NCI-H2029 (cell line): ENCODE results near the gene XRCC3.
"Not testable (repeated sequence)": the region's sequence is repeated elsewhere in the genome, so short reads cannot be mapped to it uniquely, and the experiment has no call there.

Experiments
- DNase-seq: peaks from one replicate; lab custom pipeline; 2025; lab: John Stamatoyannopoulos, UW

The XRCC3 gene

DNA sequence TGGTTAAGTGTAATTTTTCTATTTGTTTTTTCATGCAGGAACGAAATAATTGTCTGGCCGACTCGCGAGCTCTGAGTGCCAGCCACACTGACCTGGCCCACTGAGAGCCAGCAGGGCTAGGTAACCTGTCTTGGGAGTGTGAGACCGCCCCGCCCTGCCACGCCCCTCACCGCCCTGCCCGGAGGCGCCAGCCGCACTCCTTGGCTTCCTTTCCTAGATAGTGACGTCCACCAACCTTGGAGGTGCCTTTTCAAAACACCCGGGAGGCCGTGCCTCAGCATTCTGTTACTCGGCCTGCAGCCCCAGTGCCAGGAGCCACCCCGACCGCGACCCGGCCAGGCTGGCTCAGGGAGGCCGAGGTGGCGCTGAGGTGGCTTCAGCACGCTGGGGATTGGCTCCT is 21.7 kb downstream of the XRCC3 start:
- no peak for DNase-seq

DNA sequence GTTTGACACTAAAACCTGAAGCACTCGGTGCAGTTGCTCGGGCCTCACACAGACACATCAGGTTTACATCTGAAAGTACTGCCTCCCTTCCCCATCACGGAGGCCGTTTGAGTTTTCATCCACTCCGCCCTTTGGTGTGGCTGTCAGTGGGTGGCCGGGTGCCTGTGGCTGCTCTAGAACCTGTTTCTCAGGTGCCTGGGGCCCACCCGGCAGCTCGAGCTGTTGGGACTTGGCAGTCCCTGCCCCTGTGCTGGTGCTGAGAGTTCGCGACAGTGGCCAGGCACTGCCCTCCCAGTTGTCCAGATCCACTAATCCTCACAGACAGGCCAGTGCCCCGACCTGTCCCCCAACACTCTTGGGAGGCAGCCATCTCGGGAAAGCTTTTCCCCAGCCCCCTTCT is 22.4 kb downstream of the XRCC3 start:
- no peak for DNase-seq

DNA sequence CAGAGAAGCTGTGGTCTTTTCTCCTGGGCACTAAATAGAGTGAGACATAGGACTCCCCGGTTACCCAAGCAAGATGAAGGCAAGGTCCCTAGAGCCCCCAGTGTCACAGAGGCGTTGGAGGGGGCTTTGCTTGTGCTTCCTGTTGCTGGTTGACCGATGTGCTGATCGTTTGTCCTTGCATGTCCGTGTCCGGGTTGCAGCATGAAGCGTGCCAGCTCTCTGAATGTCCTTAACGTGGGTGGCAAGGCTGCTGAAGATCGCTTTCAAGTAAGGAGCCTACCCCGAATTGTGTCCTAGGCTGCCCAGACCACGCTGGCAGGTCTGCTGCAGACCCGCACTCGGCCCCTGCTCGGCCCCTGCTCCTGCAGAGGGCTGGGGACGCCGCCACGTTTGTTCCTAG is 23.1 kb downstream of the XRCC3 start:
- no peak for DNase-seq

DNA sequence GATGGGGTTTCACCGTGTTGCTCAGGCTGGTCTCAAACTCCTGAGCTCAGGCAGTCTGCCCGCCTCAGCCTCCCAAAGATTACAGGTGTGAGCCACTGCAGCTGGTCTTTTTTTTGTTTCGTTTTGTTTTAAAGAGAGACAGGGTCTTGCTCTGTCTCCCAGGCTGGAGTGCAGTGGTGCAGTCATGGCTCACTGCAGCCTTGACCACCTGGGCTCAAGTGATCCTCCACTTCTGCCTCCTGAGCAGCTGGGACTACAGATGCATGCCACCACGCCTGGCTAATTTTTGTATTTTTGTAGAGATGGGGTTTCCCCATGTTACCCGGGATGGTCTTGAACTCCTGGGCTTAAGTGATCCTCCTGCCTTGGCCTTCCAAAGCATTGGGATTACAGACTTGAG is 23.6 kb downstream of the XRCC3 start:
- not testable (repeated sequence) for DNase-seq

DNA sequence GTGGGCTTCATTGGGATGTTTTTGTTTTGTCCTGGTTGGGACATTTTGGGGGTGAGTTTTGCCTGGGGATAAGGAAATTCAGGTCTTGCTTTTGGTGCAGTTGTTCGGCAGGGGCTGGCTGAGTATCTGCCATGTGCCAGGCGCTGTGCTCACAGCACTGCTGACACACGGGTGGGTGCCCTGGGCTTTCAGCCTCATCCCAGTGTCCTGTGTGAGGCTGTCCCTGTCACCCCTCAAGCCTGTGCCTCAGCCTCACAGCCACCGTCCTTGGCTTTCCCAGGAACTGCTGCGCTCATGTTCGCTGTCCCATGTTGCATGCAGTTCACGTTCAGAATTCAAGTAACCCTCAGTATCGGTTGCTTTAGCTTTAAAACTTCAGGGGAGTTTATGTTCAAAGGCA is 24.9 kb downstream of the XRCC3 start:
- no peak for DNase-seq

DNA sequence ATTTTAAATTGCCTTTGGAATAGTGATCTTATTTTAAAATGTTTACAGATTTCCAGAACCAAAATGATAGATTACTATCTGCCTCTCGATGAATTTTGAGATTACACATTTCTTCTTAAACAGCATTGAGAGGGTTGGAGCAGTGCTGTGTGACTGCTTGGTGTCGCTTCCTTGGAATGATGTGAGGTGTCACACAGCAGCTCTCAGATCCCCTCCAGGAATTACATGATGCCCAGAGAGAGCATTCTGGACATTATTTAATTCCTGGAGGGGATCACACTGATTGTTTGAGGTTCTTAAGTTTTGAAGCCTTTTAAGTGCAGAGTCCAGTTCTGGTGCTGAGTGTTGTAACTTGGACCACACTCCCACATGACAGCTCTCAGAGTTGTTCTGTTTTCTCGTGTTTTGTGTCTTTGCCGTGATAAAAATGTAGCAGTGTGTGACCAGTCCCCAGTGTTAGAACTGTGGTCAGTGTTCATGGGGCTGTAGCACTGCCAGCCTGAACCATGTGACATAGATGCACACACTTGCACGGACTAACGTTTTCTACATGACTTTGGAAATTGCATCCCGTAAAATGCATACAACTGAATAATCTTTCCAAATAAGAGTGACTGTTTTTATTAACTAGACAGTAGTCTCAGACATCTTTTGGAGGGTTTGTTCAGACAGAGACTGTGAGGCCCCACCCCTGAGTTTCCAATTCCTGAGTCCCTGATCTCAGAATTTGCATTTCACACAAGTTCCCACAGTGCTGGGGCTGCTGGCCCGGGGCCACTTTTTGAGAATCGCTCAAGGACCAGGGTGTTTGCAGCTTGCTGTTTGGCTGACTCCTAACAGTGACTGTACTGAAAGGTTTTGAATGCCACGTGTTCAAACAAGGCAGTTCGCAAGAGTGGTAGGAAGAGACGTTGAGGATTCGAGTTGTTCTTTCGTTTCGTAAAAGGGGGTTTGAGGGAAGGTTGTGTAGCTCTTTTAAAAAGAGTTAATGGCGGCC is 26.0 kb downstream of the XRCC3 start:
- DNase-seq: no peak

DNA sequence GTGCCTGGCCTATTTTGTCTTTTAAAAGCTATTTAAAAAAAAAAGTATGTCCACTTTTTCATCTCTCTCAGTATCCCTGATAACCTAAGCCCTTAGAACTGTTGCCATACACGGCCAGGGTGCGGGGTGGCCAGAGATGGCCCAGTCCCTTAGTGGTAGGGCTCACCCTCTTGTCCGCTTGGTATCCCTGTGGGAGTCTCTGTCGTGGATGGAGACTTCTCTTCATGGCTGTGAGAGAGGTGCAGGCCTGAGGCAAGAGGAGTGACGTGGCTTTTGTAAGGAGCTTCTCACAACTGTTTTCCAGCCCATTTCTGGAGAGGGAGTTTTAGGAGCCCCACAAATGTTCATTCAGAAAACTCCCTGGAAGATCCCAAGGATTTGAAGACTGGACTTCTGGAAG is 26.8 kb downstream of the XRCC3 start:
- DNase-seq: no peak

DNA sequence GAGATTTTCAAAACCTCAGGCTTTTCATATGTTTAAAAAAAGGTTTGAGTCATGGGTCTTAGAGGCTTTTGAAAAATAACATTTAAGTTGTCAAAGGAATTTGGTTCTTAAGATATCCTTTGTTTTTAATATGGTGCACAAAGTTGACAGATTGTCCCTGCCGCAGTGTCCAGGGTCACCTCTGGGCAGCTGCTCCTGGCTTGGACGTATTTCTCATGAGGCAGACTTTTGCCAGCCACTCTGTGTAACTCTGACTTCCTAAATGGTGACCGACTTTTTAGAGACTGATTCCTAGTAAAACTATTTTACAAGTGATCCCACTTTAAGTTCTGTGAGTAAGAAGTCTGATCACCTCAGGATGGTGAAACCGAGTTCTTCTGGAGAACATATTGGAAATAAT is 27.5 kb downstream of the XRCC3 start:
- DNase-seq: no peak

DNA sequence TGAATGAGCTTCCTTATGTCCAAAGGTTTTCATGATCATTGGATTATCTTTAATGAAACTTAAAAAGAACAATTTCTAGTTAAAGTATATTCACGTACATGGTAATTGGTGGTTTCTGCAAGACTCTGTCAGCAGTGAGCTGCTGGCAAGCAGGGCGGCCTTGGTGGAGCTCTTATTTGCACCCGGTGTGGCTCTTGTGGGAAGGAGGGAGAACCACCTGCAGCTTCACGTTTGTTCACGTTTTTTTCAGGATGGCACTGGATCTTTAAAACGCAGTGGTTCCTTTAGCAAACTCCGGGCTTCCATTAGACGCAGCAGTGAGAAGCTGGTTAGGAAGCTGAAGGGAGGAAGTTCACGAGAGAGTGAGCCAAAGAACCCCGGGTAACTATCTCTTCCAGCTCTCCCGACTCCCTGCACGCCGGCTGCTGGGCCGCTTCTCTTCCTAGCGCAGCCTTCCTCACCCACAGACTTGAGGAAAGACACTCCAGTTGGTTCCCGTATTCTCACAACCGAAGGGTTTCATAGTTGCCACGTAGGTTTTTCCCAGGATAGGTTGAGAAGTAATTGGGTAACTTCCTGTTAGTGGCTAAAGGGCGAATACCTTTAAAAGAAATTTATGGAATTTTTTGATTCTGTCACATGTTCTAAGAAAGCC is 28.3 kb downstream of the XRCC3 start:
- no peak for DNase-seq

DNA sequence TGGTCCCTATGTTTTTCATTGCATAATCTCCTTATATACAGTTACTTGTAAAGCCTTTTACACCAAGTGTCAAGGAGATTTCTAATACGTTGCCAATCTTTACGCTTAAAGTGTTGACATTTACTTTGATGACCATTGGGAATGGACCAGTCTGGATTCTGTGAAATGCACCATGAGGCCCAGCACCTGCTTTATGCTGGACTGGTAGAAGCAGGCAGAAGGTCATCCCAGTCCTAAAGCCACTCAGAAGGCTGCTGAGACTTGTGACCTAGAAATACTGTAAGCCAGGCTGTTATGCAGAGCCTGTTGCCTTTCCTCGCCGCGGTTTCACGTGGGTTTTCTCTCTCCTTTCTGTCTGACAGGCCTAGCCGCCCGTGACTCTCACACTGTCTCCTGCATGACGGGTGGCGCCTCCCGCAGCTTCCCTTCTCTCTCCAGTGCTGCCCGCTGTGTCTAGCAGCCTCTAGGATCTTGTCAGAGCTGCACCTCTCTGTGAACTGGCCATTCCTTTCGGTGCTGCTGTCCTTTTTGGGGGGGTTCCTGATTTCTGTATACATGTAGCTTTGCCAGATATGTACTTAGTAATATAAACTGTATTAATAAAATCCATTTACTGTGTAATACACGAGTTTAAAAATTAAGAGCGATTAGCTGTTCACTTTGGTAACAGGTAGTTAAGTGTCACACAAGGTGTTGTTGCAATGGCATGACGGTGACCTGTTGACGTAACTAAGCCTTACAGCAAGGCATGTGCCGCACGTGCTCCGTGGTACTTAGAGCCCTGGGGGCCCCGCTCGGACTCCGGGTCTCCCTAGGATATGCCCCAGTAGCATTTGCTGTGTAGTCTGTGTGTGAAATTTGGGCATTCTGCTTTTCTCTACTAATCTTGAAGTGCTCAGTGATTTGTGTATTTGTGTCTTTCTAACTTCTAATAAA is 29.7 kb downstream of the XRCC3 start:
- DNase-seq: no peak

DNA sequence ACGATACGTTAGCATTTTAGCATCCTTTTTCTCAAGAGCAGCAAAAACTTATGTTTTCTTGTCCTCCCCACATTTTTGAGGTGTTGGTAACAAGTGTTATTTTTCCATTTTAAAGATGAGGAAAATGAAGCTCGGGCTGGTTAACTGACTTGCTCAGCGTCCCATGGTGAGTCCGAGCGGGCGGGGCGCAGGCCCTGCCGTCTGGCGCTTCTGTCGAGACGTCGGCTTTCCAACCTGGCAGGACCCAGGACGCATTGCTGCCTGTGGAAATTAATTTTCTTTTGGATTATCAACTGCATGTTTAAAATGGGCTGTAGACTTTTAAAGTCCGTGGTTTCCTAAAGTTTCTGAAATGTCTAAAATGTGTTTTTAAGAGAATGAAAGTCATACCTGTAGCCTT is 30.4 kb downstream of the XRCC3 start:
- no peak for DNase-seq

DNA sequence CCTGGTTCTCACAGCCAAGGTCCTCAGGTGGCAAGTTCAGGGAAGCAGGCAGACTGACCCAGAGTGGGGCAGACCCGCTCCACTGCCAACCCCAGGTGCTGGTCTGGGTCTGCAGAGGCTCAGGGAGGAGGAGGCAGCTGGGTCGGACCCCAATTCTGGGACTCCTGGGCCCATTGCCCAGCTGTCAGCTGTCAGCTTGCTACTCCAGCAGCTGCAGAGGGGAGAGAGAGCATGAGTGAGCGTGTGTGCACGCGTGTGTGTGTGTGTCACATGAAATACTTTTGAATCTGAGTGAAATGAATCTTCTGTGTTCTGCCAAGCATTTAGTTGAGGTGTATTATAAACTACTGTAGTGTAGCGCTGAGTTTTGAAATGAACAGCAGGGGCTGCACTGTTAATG is 30.8 kb downstream of the XRCC3 start:
- DNase-seq: no peak

DNA sequence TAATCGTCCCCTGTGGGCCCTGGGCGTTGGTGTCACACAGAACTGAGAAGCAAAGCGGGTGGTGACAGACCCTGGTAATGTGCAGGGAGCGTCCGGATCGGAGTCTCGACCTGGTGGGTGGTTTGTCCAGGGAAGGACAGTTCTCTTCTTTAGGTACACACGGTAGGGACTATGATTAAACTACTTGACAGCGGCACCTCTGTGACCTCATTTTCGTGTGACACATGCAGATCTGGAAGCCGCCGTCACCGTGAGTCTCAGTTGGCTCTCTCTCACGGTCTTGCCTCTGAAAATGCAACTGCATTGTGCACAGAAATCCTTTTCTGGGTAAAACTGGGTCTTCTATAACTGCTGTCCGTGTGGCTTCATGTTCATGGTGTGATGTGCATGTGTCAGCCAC is 32.1 kb downstream of the XRCC3 start:
- no peak for DNase-seq

DNA sequence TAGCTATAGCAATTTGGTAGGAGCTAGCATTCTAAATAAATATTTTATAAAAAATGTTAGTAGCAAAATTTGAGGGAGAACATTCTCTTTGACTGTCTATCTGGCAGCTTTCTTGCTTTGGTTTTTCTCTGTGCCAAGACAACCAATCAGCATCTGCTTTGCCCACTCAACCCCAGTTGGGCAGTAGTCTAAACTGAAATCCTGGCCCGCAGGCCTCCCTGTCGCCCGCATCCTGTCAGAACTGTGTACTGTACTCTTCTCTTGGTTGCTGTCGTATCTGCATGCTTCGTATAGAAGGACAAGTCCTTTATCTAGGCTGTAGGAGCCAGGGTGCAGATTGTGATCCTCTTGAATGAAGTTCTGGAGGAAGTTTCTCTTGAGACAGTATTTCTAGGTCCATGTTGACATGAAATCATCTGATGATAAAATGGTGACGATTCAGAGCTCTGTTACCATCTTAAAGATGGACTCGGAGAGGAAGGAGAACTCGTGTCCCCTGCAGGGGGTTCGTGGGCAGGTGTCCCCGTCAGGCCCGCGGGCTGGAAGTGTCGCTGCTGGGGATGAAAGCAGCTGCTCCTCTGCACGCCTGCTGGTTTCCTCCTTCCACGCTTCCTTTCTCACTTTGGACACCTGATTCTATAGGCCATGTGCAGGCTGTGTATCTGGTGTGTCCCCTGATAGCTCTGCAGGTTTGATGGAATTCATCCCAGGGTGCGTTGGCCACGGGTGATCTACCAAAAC is 34.6 kb downstream of the XRCC3 start:
- no peak for DNase-seq

DNA sequence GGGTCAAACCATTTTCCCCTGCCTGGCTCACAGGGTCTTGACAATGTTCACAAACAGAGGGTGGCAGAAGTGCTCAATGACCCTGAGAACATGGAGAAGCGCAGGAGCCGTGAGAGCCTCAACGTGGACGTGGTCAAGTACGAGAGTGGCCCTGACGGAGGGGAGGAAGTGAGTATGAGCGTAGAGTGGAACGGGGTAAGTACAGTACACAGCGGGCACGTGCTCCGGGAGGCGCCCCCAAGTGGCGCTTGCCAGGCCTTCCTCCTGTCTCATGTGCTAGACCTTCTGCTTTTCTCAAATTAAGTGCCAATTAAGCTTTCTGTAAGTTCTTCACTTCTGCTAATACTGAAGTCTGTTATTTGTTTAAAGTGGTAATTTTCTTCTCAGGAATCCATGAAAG is 35.9 kb downstream of the XRCC3 start:
- no peak for DNase-seq

DNA sequence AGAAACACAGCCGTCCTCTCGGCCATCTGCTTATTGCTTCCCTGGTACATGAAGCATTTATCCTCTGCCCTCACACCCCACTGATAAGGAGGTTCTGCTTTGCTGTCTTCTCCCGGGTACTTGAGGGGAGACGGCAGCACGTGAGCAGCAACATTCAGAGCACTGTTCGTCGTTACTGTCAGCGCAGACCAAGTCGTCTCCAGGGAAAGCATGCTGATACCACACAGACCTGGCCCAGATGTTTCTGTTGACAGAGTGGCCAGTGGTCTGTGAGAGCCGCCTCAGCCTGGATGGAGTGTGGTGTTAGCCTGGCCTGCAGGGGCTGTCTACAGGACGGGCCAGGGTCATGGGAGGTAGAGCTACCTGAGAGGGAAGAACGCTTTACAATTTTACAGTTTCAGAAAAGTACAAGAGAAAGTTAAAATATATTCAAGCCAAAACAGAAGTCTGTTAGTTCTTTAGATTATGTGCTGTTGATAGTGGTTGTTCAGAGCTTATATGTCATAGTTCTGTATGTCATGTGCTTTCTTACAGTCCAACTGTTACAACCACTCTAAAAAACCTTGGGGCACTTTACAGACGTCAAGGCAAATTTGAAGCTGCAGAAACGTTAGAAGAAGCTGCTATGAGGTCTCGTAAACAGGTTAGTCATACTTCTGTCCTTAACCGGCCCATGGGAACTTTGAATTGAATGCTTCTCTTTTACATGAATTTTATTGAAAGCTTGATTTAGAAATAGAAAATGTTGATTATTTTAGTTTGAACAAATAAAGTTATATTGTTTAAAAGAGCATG is 38.2 kb downstream of the XRCC3 start:
- DNase-seq: no peak

DNA sequence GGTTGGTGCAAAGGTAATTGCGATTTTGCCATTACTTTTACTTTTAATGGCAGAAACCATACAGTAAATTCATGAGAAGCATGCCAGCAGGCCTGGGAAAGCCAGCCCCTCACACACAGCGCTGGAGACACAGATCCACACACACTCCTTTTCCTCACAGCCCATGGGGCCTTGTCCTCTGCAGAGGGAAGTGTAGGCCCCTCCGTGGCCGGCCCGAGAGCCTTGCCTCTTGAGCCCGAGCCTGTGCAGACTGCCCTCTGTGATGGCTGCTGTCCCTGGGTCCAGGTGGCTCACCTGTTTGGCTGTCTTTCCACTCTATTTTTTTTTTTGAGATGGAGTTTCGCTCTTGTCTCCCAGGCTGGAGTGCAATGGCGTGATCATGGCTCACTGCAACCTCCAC is 39.3 kb downstream of the XRCC3 start:
- no peak for DNase-seq

DNA sequence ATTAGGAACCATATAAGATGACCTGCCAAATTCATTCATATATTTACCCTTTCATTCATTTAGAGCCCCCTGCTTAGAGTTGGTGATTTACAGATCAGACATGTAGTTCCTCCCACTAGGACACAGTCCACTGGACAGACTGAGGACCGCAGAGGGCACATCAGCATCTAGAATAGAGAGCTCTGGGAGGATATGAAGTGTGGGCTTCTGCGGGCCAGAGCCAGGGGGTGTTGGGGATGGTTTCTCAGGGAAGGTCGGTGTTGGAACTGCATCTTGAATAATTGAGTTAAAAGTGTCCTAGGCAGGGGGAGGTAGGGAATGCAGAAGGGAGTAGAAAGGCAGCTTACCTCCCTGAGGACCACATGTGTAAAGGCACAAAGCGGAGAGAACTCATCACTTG is 43.3 kb downstream of the XRCC3 start:
- no peak for DNase-seq

DNA sequence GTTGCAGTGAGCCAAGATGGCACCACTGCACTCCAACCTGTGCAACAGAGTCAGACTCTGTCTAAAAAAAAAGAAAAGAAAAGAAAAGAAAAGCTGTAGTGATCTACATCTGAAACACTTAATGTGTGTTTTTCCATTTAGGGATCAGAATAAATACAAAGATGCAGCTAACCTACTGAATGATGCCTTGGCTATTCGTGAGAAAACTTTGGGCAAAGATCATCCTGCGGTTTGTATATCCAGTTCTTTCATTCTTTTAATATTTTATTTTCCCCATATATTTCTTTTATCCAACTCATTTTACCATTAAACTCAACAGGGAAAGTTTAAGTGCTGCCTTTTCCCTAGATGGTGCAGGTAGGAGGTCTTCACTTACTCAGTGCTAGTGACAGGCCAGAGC is 45.9 kb downstream of the XRCC3 start:
- DNase-seq: no peak

DNA sequence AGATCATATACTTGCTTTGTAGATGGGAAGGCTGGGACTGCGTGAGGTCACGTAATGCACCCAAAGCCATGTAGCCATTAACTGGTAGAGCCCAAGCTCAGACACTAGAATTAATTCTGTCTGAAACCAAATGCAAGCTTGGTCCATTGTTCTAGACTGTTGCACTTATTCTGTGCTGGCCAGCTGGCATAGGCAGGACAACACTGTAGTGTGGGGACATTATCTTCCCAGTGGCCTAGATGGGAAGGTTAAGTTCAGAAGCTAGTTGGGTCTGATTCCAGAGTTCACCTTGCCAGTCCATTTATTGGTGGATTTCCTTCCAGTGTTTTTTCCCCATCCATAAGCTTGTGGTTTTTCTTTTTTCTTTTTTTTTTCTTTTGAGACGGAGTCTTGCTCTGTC is 47.1 kb downstream of the XRCC3 start:
- no peak for DNase-seq

DNA sequence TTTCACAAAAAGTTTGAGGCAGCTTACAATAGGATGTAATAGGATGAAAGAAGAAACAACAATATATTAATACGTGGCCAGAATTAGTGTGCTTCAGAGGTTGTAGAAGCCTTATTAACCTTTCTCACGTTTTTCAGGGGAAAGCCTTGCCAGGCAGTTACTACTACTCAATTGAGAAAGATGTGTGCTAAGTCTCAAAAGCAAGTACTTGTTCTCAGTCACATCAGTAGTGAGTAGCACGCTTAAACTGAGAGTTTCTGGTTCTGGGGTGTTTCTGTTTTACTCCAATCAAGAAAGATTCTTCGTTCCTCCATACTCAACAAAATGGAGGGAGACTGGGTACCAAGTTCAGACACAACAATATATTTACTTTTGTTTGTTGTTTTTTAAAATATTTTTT is 47.6 kb downstream of the XRCC3 start:
- no peak for DNase-seq
